IMR-90 (cell line): ENCODE data around the gene NDUFAF8. TPM values are rescaled to one million over a fixed set of nuclear protein-coding genes. Genes with fewer than 3 reads are reported as not detected.

Source experiments
- ATAC-seq: fragments of 200-7000 bp; cut with Tn5 transposase; 2 replicates; pipeline ENCODE4 v1.9.1; 2020; ENCODE audit warnings: low read depth, mild to moderate bottlenecking, moderate library complexity
- BruUV-seq: library from RNA; stranded (reverse); fragments of 400-500 nt; replicated peaks from 2 replicates; lab custom pipeline; 2021; lab: Mats Ljungman, UMichigan
- CTCF ChIA-PET: fragments of 300-600 bp; formaldehyde crosslinking; extraction: SDS; loops from one replicate; lab custom pipeline; 2021; ENCODE audit warnings: antibody characterized with exemption; lab: Yijun Ruan, JAX
- POLR2A ChIA-PET: fragments of 300-600 bp; sonication (Branson Sonifier 250); formaldehyde crosslinking; loops from one replicate; lab custom pipeline; 2022; ENCODE audit warnings: antibody characterized with exemption; ENCODE audit not compliant: unreplicated experiment; lab: Charles Lee
- DNase-seq: peaks from one replicate; pipeline ENCODE4 v3.0.0; 2013
- H2AFZ ChIP-seq: replicated peaks from 2 replicates; pipeline ENCODE3; 2013; ENCODE audit warnings: low read length, mild to moderate bottlenecking; ENCODE audit not compliant: poor library complexity
- H2AK5ac ChIP-seq: 2 replicates; pipeline ENCODE4 v1.6.1; 2013; ENCODE audit warnings: low read depth, low read length, inconsistent platforms
- H2AK9ac ChIP-seq: replicated peaks from 2 replicates; pipeline ENCODE3; 2013; ENCODE audit warnings: mild to moderate bottlenecking, low read depth, low read length, moderate library complexity; ENCODE audit not compliant: poor library complexity
- H2BK120ac ChIP-seq: 2 replicates; pipeline ENCODE4 v1.6.1; 2013; ENCODE audit warnings: low read depth, low read length, inconsistent platforms
- H2BK15ac ChIP-seq: 3 replicates; pipeline ENCODE4 v1.6.1; 2013; ENCODE audit warnings: low read depth, low read length, inconsistent platforms
- H2BK20ac ChIP-seq: 2 replicates; pipeline ENCODE4 v1.6.1; 2013; ENCODE audit warnings: low read depth, mild to moderate bottlenecking, inconsistent platforms, low read length, moderate library complexity
- H2BK5ac ChIP-seq: 2 replicates; pipeline ENCODE4 v1.6.1; 2013; ENCODE audit warnings: mild to moderate bottlenecking, low read depth, low read length, inconsistent platforms; ENCODE audit not compliant: poor library complexity, severe bottlenecking
- H3K14ac ChIP-seq: replicated peaks from 2 replicates; pipeline ENCODE4 v1.6.1; 2013; ENCODE audit warnings: low read depth, low read length, inconsistent platforms
- H3K18ac ChIP-seq: 2 replicates; pipeline ENCODE4 v1.6.1; 2013; ENCODE audit warnings: low read depth, low read length, control low read depth
- H3K23ac ChIP-seq: 2 replicates; pipeline ENCODE4 v1.6.1; 2013; ENCODE audit warnings: low read depth, low read length, inconsistent platforms
- H3K27ac ChIP-seq: 2 replicates; pipeline ENCODE4 v1.5.1; 2013; ENCODE audit warnings: mild to moderate bottlenecking, control low read depth, low read length; ENCODE audit not compliant: insufficient read depth
- H3K27me3 ChIP-seq: 2 replicates; pipeline ENCODE4 v1.6.1; 2013; ENCODE audit warnings: low read length; ENCODE audit not compliant: control insufficient read depth, insufficient read depth
- H3K36me3 ChIP-seq: 2 replicates; pipeline ENCODE4 v1.6.1; 2013; ENCODE audit warnings: low read length, mixed read lengths; ENCODE audit not compliant: control insufficient read depth, insufficient read depth
- H3K4ac ChIP-seq: 2 replicates; pipeline ENCODE4 v1.6.1; 2013; ENCODE audit warnings: low read depth, low read length, inconsistent platforms
- H3K4me1 ChIP-seq: 2 replicates; pipeline ENCODE4 v1.6.1; 2013; ENCODE audit warnings: low read length, mixed read lengths; ENCODE audit not compliant: control insufficient read depth, insufficient read depth
- H3K4me2 ChIP-seq: 2 replicates; pipeline ENCODE4 v1.6.1; 2013; ENCODE audit warnings: low read depth, mild to moderate bottlenecking, control low read depth, low read length, moderate library complexity
- H3K4me3 ChIP-seq: 2 replicates; pipeline ENCODE4 v1.5.1; 2013; ENCODE audit warnings: low read depth, mild to moderate bottlenecking, control low read depth, low read length, moderate library complexity; ENCODE audit not compliant: insufficient read depth
- H3K56ac ChIP-seq: 2 replicates; pipeline ENCODE4 v1.6.1; 2013; ENCODE audit warnings: low read length, inconsistent platforms; ENCODE audit not compliant: insufficient read depth; ENCODE audit errors: extremely low read depth
- H3K79me1 ChIP-seq, 2 experiments: 2 replicates each; pipeline ENCODE4 v1.6.1; 2013; ENCODE audit warnings: low read length in 2 of 2, inconsistent platforms in 1 of 2, low read depth in 1 of 2
- H3K9ac ChIP-seq: 2 replicates; pipeline ENCODE4 v1.6.1; 2013; ENCODE audit warnings: low read depth, low read length, control low read depth
- H3K9me1 ChIP-seq: 2 replicates; pipeline ENCODE4 v1.6.1; 2013; ENCODE audit warnings: low read length, inconsistent platforms; ENCODE audit not compliant: insufficient read depth
- H3K9me3 ChIP-seq: 2 replicates; pipeline ENCODE4 v1.6.1; 2013; ENCODE audit warnings: low read length; ENCODE audit not compliant: control insufficient read depth, insufficient read depth
- H4K20me1 ChIP-seq: 2 replicates; pipeline ENCODE4 v1.6.1; 2013; ENCODE audit warnings: low read length, inconsistent platforms; ENCODE audit not compliant: insufficient read depth
- H4K5ac ChIP-seq: 2 replicates; pipeline ENCODE4 v1.6.1; 2013; ENCODE audit warnings: mild to moderate bottlenecking, low read depth, low read length, control low read depth
- H4K8ac ChIP-seq, 2 experiments: 2 replicates each; pipeline ENCODE4 v1.6.1; 2013; ENCODE audit warnings: low read depth in 2 of 2, low read length in 2 of 2, control low read depth in 1 of 2, inconsistent platforms in 1 of 2
- H4K91ac ChIP-seq: 2 replicates; pipeline ENCODE4 v1.6.1; 2013; ENCODE audit warnings: low read depth, low read length, inconsistent platforms; ENCODE audit not compliant: insufficient read depth
- CEBPB ChIP-seq: IDR thresholded peaks from 2 replicates; pipeline ENCODE4 v1.6.1; 2012; ENCODE audit warnings: low read depth, low read length, improper control_type of control experiment
- ELK1 ChIP-seq: fragments of 150-350 bp; IDR thresholded peaks from 2 replicates; pipeline ENCODE4 v1.6.1; 2016; ENCODE audit warnings: low read depth, mild to moderate bottlenecking, low read length, moderate library complexity, borderline replicate concordance
- RCOR1 ChIP-seq: IDR thresholded peaks from 2 replicates; pipeline ENCODE4 v1.6.1; 2012; ENCODE audit warnings: mild to moderate bottlenecking, low read length, improper control_type of control experiment; ENCODE audit not compliant: insufficient replicate concordance
- RFX5 ChIP-seq: IDR thresholded peaks from 2 replicates; pipeline ENCODE4 v1.8.0; 2012; ENCODE audit warnings: low read depth, mild to moderate bottlenecking, low read length, moderate library complexity
- WGBS, 2 experiments: methylation state at CpG; one replicate each; pipeline versions ENCODE4 v1.1.5 to v1.1.7; 2013; ENCODE audit warnings: missing lambda C conversion rate in 2 of 2; ENCODE audit not compliant: insufficient read length in 1 of 2; ENCODE audit errors: extremely low coverage in 2 of 2; 5-methylcytosine and 5-hydroxymethylcytosine counted together
- dilution Hi-C: fragments of 300-500 bp; cut with HindIII; formaldehyde crosslinking; loops from one replicate; pipeline ENCODE4 v1.14.3; 2018; ENCODE audit warnings: low sequenced_read_pairs; ENCODE audit not compliant: unreplicated experiment
- in situ Hi-C: fragments of 300-500 bp; cut with MboI; formaldehyde crosslinking; loops from 3 replicates; pipeline ENCODE4 v1.14.3; 2019; ENCODE audit warnings: low sequenced_read_pairs, inconsistent platforms, mixed read lengths
- intact Hi-C: fragments of 100-400 bp; cut with micrococcal nuclease; formaldehyde crosslinking; loops from 2 replicates; pipeline ENCODE4 v1.10.0; 2022
- polyA plus RNA-seq, 3 experiments: library from polyadenylated mRNA; depleted of rRNA; stranded (reverse); fragments of >200 nt; gene quantifications; 2 replicates each; pipeline ENCODE4 v1.2.3, GENCODE V29; 2012; ENCODE audit warnings: low replicate concordance in 1 of 3
- total RNA-seq: library from RNA; depleted of rRNA; stranded (reverse); fragments of >200 nt; gene quantifications from 2 replicates; pipeline ENCODE4 v1.2.3, GENCODE V29; 2012

Gene NDUFAF8
- total and polyA plus RNA-seq, 2 of the 4 experiments (the other 2 are of a cell fraction): 11.1 to 65.0 TPM

- H3K4me3 ChIP-seq: no peak overlapping the region
- no peak overlapping the region for H2AFZ ChIP-seq
- H3K36me3 ChIP-seq: peaks cover 6% of the 10 kb centered on the region
- no peak for TF ChIP-seq CEBPB
- TF ChIP-seq ELK1: no peak
- no peak for TF ChIP-seq RCOR1
- TF ChIP-seq RFX5: no peak
- dilution Hi-C loops: no loop called here
- H2BK20ac ChIP-seq: no peak overlapping the region
- no peak overlapping the region for H3K56ac ChIP-seq
- POLR2A ChIA-PET: no interaction called here
- no peaks in the 10 kb centered on the region for H3K9me3 ChIP-seq
- H4K8ac ChIP-seq: no peak overlapping the region
- H4K20me1 ChIP-seq: no peaks in the 10 kb centered on the region; the same call in 1 of the 2 replicates
- H3K27me3 ChIP-seq: no peaks in the 10 kb centered on the region
- H3K23ac ChIP-seq: no peak overlapping the region
- no peak overlapping the region for H3K9ac ChIP-seq
- no peak overlapping the region for H2BK120ac ChIP-seq
- no peak overlapping the region for H4K91ac ChIP-seq
- H3K9me1 ChIP-seq: no peaks in the 10 kb centered on the region
- H3K4ac ChIP-seq: no peak overlapping the region
- BruUV-seq: no TSS peak
- in situ Hi-C loops: no loop called here
- no peak overlapping the region for H3K27ac ChIP-seq
- DNase-seq (no peak), ATAC-seq (no peak)
- intact Hi-C loops: no loop called here
- 90% methylated on average over 3 of the region's 21 CpGs; no CpG with 5 or more reads in 1 of the 2 experiments for WGBS, 2 experiments
- no peak overlapping the region for H2BK5ac ChIP-seq
- H3K4me1 ChIP-seq: no peaks in the 10 kb centered on the region
- no peak overlapping the region for H4K5ac ChIP-seq
- H3K18ac ChIP-seq: no peak overlapping the region
- H2AK9ac ChIP-seq: no peak overlapping the region
- H3K4me2 ChIP-seq: no peak overlapping the region
- H2AK5ac ChIP-seq: no peak overlapping the region
- H2BK15ac ChIP-seq: no peak overlapping the region
- CTCF ChIA-PET: no interaction called here
- H3K79me1 ChIP-seq: no peaks in the 10 kb centered on the region
- no peak overlapping the region for H3K14ac ChIP-seq
Measured at GRCh38 chr17:81197831-81198490, 41.2 kb upstream of the NDUFAF8 start.
